Stimulated activated CD4-positive, alpha-beta T cell treated with anti-CD3 and anti-CD28 coated beads, TNF-alpha, amount 100 ng/mL, for 48 hours (primary cell): ENCODE data around the gene GDPD5.

Source experiments
- DNase-seq, 3 donors: peaks; one replicate each; pipeline ENCODE4 v3.0.0-alpha.2; 2020; ENCODE audit warnings: low read depth in 3 of 3

The GDPD5 gene

GRCh38 chr11:75558939-75559843 lies 33.5 kb upstream of the GDPD5 start:
- DNase-seq, result no peak

- no peak for DNase-seq
These were observed 32.1 kb upstream of the GDPD5 start for GRCh38 chr11:75557666-75558494.

- DNase-seq, result no peak
These were observed 30.5 kb upstream of the GDPD5 start for GRCh38 chr11:75556275-75556674.

GRCh38 chr11:75555079-75555811 lies 29.5 kb upstream of the GDPD5 start:
- no peak for DNase-seq

GRCh38 chr11:75554258-75555022 lies 28.7 kb upstream of the GDPD5 start:
- DNase-seq, result no peak

GRCh38 chr11:75553889-75554257 lies 28.1 kb upstream of the GDPD5 start:
- no peak for DNase-seq

- DNase-seq, result no peak
These were observed 27.4 kb upstream of the GDPD5 start for GRCh38 chr11:75553182-75553581.

- no peak for DNase-seq
These were observed 23.7 kb upstream of the GDPD5 start for GRCh38 chr11:75549370-75549958.

- DNase-seq, result no peak
These were observed 23.0 kb upstream of the GDPD5 start for GRCh38 chr11:75548595-75549272.

- DNase-seq, result no peak
These were observed 21.9 kb upstream of the GDPD5 start for GRCh38 chr11:75547617-75548058.

GRCh38 chr11:75547177-75547576 lies 21.4 kb upstream of the GDPD5 start:
- DNase-seq, result no peak

- no peak for DNase-seq
These were observed 18.1 kb upstream of the GDPD5 start for GRCh38 chr11:75543806-75544205.

GRCh38 chr11:75542088-75542438 lies 16.3 kb upstream of the GDPD5 start:
- DNase-seq, result no peak

- no peak for DNase-seq
These were observed 15.7 kb upstream of the GDPD5 start for GRCh38 chr11:75541193-75542087.

GRCh38 chr11:75539459-75540334 lies 14.0 kb upstream of the GDPD5 start:
- no peak for DNase-seq

GRCh38 chr11:75538150-75538942 lies 12.6 kb upstream of the GDPD5 start:
- no peak for DNase-seq

- no peak for DNase-seq
These were observed 12.0 kb upstream of the GDPD5 start for GRCh38 chr11:75537740-75538139.
